GM13977 (cell line): ENCODE results near the gene CS.

Experiments
- DNase-seq: peaks from one replicate; pipeline ENCODE4 v3.0.0; 2012; ENCODE audit warnings: low spot score
- in situ Hi-C: fragments of 300-500 bp; cut with MboI; formaldehyde crosslinking; loops from one replicate; pipeline ENCODE4 v1.12.0; 2022; ENCODE audit warnings: low sequenced_read_pairs, low pct_unique_long_range_greater_than_20kb, mixed read lengths, inconsistent platforms; ENCODE audit not compliant: unreplicated experiment
- TF ChIP-seq, protein P1 (sequence below): IDR thresholded peaks from 2 replicates; pipeline ENCODE4 v1.5.1; 2012; ENCODE audit warnings: mild to moderate bottlenecking, control low read depth; ENCODE audit not compliant: insufficient read depth; ENCODE audit errors: extremely low read depth, missing control alignments

CS gene

DNA sequence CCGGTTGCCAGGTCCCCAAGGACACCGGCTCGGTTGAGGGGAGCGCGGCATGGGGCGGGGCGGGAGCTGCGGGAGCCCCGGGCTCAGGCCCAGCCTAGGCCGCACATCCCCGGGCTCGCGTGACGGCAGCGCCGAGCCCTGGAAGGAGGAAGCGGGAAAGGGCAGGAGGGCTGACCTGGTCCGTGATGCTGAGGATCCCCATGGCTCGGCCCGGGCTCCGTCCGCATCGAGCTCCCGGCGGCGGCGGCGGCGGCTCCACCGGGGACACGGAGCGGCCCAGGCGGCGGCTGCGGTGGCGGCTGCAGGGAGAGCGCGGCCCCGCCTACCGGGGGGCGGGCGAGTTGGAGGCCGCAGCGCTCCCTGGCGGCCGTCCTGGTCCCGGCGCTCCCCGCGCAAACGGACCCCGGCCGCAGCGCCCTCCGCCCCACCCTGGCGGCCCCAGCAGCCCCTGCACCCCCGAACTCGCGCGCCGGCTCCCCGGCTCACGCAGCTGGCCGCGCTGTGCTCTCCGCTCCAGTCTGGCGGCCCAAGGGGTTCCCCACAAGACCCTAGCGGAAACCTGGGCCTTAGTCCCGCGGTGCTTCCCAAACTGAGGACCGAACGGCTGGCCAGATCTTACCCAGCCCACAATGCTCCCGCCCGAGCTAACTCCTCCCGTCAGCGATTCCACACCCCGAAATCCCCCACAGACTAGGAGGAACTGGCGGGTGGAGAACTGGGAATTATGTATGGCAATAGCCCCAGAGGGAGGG lies 41.9 kb downstream of the CS start, which contains the start of gene ANKRD52:
ANKRD52 (minus strand) TSS at position 317 of the 752 bp plus-strand sequence; CDS start at position 202, 115 bp downstream.
- TF ChIP-seq, protein P1, sequence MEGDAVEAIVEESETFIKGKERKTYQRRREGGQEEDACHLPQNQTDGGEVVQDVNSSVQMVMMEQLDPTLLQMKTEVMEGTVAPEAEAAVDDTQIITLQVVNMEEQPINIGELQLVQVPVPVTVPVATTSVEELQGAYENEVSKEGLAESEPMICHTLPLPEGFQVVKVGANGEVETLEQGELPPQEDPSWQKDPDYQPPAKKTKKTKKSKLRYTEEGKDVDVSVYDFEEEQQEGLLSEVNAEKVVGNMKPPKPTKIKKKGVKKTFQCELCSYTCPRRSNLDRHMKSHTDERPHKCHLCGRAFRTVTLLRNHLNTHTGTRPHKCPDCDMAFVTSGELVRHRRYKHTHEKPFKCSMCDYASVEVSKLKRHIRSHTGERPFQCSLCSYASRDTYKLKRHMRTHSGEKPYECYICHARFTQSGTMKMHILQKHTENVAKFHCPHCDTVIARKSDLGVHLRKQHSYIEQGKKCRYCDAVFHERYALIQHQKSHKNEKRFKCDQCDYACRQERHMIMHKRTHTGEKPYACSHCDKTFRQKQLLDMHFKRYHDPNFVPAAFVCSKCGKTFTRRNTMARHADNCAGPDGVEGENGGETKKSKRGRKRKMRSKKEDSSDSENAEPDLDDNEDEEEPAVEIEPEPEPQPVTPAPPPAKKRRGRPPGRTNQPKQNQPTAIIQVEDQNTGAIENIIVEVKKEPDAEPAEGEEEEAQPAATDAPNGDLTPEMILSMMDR = peak; percentile 93
- DNase-seq = peak; percentile 98
- in situ Hi-C loops = no loop called here

DNA sequence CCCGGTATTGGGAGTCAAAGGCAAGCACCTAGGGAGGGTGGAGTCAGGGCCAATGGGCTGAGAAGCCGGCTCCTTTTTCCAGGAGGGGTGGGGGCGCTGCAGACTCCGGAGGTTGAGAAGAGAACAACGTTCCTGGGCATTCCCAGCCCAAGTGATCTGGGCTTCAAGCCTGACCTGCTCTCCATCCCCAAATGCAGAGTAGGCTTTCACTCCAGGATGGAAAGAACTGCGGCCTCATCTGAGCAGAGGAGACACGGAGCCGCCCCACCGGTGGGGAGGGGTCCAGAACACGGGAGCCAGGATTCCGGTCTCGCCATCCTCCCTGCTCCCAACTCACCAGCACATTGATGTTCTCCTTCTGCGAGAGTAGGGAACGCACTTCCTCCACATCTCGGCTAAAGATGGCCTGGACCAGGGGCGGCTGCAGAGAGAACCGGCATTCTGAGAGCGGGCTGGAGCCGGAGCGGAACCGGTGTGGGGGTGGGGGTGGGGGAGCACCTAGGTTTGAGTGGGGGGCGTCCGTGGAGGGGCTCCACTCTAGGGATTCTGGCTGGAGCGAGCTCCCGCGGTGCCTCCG lies 42.6 kb downstream of the CS start:
- in situ Hi-C loops = no loop called here
- DNase-seq = no peak
- TF ChIP-seq, protein P1 = no peak

DNA sequence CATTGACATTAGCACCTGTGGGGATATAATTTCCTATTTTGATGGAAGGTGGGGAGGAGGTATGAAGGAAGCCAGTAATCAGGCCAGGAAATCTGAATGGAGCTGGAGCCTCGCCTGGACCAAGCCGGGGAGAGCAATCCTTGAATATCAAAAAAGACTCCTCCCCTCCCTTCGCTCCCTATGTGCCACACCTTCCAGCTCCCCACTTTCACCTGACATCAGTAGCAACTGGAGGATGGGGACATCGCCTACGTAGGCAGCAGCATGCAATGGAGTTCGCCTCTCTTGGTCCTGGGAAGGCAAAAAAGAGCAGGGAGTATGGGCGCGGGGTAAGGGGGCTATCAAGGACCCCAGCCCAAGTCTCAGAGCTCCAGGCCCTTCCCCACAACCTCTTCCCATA lies 43.1 kb downstream of the CS start:
- TF ChIP-seq, protein P1 = no peak
- in situ Hi-C loops = no loop called here
- DNase-seq = no peak

DNA sequence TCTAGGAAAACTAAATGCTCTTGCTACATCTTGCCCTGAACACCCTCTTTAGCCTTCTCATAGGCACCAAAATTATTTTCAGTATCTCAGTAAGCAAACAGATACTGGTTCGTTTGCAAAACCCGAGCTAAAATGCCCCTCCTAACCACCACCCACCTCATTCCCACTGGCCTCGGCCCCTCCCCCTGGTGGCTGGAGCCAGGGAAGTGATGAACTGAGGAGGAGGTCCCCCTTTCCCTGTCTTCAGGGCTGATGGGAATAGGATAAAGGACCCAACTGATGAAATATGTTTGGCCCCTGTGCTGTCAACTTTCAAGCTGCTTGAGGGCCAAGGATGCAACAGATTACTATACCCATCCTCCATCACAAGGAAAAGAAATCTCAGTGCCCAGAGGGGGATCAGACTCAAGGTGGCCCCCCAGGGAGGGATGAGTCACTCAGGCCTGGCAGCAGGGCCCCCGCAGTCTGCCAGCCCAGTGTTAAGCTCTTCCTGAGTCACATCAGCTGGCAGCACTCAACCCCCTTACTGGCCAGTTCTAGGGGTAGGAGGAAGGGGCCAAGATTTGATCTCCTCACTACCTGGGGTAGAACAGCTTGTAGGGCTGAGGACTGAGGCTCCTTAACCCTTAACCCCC lies 43.7 kb downstream of the CS start:
- in situ Hi-C loops = no loop called here

DNA sequence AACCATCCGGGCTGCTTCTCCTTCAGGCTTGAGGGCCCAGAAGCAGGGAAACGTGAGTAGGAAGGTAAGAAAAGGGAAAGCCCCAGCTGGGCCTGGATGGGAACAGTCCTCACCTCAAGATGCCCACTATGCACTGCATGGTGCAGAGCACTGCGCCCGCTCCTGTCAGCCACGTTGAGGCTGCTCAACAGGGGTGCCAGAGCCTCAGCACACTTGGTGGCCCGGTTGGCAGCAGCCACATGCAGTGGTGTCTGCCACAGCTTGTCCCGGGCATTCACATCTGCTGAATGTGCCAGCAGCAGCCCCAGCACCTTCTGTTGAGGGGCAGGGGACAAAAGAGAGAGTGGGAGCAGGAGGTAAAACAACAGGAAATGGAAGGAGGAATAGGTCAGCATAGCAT lies 44.5 kb downstream of the CS start:
- TF ChIP-seq, protein P1 = no peak
- DNase-seq = no peak
- in situ Hi-C loops = no loop called here

More for the DNA sequence above, 43.7 kb downstream of the CS start:
- TF ChIP-seq, protein P1 = no peak
- no peak for DNase-seq

DNA sequence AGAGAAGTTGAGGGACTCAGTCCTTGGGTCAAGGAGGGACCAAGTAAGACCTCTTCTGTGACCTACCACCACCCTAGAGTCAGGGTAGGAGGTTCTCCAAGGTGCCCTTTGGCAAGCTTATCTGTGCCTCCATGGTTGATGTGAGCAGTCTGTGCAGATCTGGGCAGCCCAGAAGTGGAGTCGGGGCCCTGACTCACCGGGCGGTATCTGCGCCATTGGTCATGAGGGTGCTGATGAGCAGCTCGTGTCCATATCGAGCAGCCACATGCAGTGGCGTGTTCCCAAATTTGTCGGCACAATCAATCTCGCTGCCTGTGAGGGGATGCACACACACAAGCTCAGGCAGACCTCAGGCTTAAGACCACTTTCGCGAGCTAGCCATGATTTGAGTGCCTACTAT lies 47.0 kb downstream of the CS start:
- TF ChIP-seq, protein P1 = no peak
- in situ Hi-C loops = no loop called here
- DNase-seq = no peak
